Measurements from ENCODE around the gene EWSR1.
A peak's percentile ranks its signal among the peaks of the same experiment; 100 is the strongest.
"Not testable (repeated sequence)": the region's sequence is repeated elsewhere in the genome, so short reads cannot be mapped to it uniquely, and the experiment has no call there.

EWSR1 gene

GRCh38 chr22:29267858-29268510, at the start of gene EWSR1, which contains the start of gene RHBDD3:
Gene EWSR1, plus strand, starts transcription at chr22:29268268. Its CDS starts 69 bp downstream, at chr22:29268337.
Gene RHBDD3, minus strand, starts transcription at chr22:29267981. Its CDS starts 2,355 bp downstream, at chr22:29265626.
- TF ChIP-seq CTCF (IDR thresholded peaks at IDR 0.05; ENCODE audit: low read length, missing control alignments) = no peak
- peak; percentile 98 for DNase-seq (ENCODE audit: low read depth)
- H3K4me3 ChIP-seq (replicated peaks; ENCODE audit: low read depth, low read length) = peak within 1 kb of the TSS; percentile 93

GRCh38 chr22:29218758-29219408, 49.2 kb upstream of the EWSR1 start:
- no peak for DNase-seq (ENCODE audit: low read depth)
- TF ChIP-seq CTCF (IDR thresholded peaks at IDR 0.05; ENCODE audit: low read length, missing control alignments) = no peak
- H3K4me3 ChIP-seq (replicated peaks; ENCODE audit: low read depth, low read length) = no peak overlapping the region

GRCh38 chr22:29219409-29219782, 48.7 kb upstream of the EWSR1 start:
- H3K4me3 ChIP-seq (replicated peaks; ENCODE audit: low read depth, low read length); DNase-seq (ENCODE audit: low read depth): not testable (repeated sequence)

GRCh38 chr22:29219881-29220670, 48.0 kb upstream of the EWSR1 start:
- DNase-seq (ENCODE audit: low read depth) = no peak
- no peak overlapping the region for H3K4me3 ChIP-seq (replicated peaks; ENCODE audit: low read depth, low read length)
- TF ChIP-seq CTCF (IDR thresholded peaks at IDR 0.05; ENCODE audit: low read length, missing control alignments) = no peak

GRCh38 chr22:29224121-29224858, 43.8 kb upstream of the EWSR1 start:
- no peak for DNase-seq (ENCODE audit: low read depth)
- TF ChIP-seq CTCF (IDR thresholded peaks at IDR 0.05; ENCODE audit: low read length, missing control alignments) = no peak
- no peak overlapping the region for H3K4me3 ChIP-seq (replicated peaks; ENCODE audit: low read depth, low read length)

GRCh38 chr22:29224859-29225410, 43.1 kb upstream of the EWSR1 start:
- DNase-seq (ENCODE audit: low read depth) = no peak
- H3K4me3 ChIP-seq (replicated peaks; ENCODE audit: low read depth, low read length) = no peak overlapping the region
- no peak for TF ChIP-seq CTCF (IDR thresholded peaks at IDR 0.05; ENCODE audit: low read length, missing control alignments)
